Astrocyte (in vitro differentiated cells and primary cell): ENCODE measurements around the gene RRBP1.

Experiments used
- EZH2 ChIP-seq: IDR thresholded peaks from 2 replicates; pipeline ENCODE4 v1.6.1; 2012; ENCODE audit warnings: mild to moderate bottlenecking, low read length, inconsistent platforms; ENCODE audit not compliant: insufficient read depth
- TF ChIP-seq, protein P1 (sequence below): IDR thresholded peaks from 2 replicates; pipeline ENCODE4 v1.5.1; 2011; ENCODE audit warnings: low read depth, mild to moderate bottlenecking, inconsistent platforms, low read length, moderate library complexity; ENCODE audit not compliant: insufficient read depth

DNA sequence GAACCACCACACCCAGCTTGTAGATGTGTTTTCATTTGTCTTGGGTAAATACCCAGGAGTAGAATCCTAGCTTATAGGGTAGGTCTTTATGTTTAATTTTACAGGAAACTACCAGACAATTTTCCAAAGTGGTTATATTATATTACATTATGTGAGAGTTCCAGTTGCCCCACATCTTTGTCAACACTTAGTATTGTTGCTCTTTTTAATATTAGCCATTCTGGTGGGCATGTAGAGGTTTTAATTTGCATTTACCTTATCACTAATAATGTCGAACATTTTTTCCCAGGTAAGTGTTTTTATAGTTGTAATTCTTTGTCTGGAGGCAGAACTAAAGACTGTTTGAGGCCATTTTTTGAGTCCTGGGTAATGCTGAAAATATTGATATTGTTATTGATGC lies 14.2 kb upstream of the RRBP1 start:
- TF ChIP-seq, protein P1, sequence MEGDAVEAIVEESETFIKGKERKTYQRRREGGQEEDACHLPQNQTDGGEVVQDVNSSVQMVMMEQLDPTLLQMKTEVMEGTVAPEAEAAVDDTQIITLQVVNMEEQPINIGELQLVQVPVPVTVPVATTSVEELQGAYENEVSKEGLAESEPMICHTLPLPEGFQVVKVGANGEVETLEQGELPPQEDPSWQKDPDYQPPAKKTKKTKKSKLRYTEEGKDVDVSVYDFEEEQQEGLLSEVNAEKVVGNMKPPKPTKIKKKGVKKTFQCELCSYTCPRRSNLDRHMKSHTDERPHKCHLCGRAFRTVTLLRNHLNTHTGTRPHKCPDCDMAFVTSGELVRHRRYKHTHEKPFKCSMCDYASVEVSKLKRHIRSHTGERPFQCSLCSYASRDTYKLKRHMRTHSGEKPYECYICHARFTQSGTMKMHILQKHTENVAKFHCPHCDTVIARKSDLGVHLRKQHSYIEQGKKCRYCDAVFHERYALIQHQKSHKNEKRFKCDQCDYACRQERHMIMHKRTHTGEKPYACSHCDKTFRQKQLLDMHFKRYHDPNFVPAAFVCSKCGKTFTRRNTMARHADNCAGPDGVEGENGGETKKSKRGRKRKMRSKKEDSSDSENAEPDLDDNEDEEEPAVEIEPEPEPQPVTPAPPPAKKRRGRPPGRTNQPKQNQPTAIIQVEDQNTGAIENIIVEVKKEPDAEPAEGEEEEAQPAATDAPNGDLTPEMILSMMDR: no peak
- TF ChIP-seq EZH2: no peak
